Vagina (tissue), 2 donors: ENCODE results near the gene CCKAR.

ENCODE experiments used
- POLR2A ChIP-seq, 2 donors: fragments of 450-650 bp; IDR thresholded peaks; one replicate each; pipeline ENCODE4 v1.6.1; 2017; ENCODE audit warnings: antibody characterized with exemption in 2 of 2, mild to moderate bottlenecking in 2 of 2, moderate library complexity in 2 of 2
- POLR2AphosphoS5 ChIP-seq, 2 donors: sonication (generic); formaldehyde crosslinking; IDR thresholded peaks; one replicate each; pipeline ENCODE4 v1.9.0; 2017; ENCODE audit warnings: antibody characterized with exemption in 2 of 2, mild to moderate bottlenecking in 2 of 2, low read depth in 1 of 2; ENCODE audit not compliant: insufficient read depth in 1 of 2
- TF ChIP-seq, protein P1 (sequence below), 3 experiments: fragments of 450-650 bp in 2 of 3; fragments of 200-600 bp in 1 of 3; sonication (generic) in 1 of 3; IDR thresholded peaks; one replicate each; pipeline ENCODE4 v1.5.1; 2017 to 2019; ENCODE audit warnings: antibody characterized with exemption in 3 of 3, mild to moderate bottlenecking in 2 of 3, moderate library complexity in 2 of 3

- no peak for TF ChIP-seq POLR2A (IDR thresholded peaks at IDR 0.05)
- TF ChIP-seq, protein P1, sequence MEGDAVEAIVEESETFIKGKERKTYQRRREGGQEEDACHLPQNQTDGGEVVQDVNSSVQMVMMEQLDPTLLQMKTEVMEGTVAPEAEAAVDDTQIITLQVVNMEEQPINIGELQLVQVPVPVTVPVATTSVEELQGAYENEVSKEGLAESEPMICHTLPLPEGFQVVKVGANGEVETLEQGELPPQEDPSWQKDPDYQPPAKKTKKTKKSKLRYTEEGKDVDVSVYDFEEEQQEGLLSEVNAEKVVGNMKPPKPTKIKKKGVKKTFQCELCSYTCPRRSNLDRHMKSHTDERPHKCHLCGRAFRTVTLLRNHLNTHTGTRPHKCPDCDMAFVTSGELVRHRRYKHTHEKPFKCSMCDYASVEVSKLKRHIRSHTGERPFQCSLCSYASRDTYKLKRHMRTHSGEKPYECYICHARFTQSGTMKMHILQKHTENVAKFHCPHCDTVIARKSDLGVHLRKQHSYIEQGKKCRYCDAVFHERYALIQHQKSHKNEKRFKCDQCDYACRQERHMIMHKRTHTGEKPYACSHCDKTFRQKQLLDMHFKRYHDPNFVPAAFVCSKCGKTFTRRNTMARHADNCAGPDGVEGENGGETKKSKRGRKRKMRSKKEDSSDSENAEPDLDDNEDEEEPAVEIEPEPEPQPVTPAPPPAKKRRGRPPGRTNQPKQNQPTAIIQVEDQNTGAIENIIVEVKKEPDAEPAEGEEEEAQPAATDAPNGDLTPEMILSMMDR (IDR thresholded peaks at IDR 0.05) = no peak
- no peak for TF ChIP-seq POLR2AphosphoS5 (IDR thresholded peaks at IDR 0.05; ENCODE audit: insufficient read depth in 1 of 2, low read depth in 1 of 2)
These were observed 56.7 kb downstream of the CCKAR start for GRCh38 chr4:26433556-26433955.
